K562 (cell line): ENCODE results near the gene ACSS2. TPM values are rescaled to one million over a fixed set of nuclear protein-coding genes. Genes with fewer than 3 reads are reported as not detected.

ENCODE experiments used
- ATAC-seq: fragments of 200-7000 bp; cut with Tn5 transposase; 3 replicates; pipeline ENCODE4 v1.9.1; 2020; ENCODE audit warnings: moderate library complexity
- BruUV-seq: library from RNA; stranded (reverse); fragments of 400-500 nt; replicated peaks from 2 replicates; lab custom pipeline; 2021; lab: Mats Ljungman, UMichigan
- CTCF ChIA-PET: fragments of 300-600 bp; formaldehyde crosslinking; extraction: SDS; loops from one replicate; lab custom pipeline; 2021; ENCODE audit warnings: low intra/inter-chr PET ratio; lab: Yijun Ruan, JAX
- POLR2A ChIA-PET: fragments of 300-600, 350-650 bp; sonication (Branson Sonifier 250); formaldehyde crosslinking; extraction: SDS; loops from one replicate; lab custom pipeline; 2021; ENCODE audit warnings: antibody characterized with exemption, inconsistent platforms; lab: Yijun Ruan, JAX
- DNase-seq, 4 experiments: peaks; one replicate each; pipeline versions ENCODE4 v3.0.0 to v3.0.0-alpha.2; 2011 to 2018; ENCODE audit warnings: low spot score in 3 of 4, mixed read lengths in 3 of 4; ENCODE audit errors: extremely low read depth in 1 of 4
- FAIRE-seq: peaks from 2 replicates; lab custom pipeline; 2011; peaks lifted over from hg19 to GRCh38; lab: Jason Lieb, UNC
- H2AFZ ChIP-seq: 2 replicates; pipeline ENCODE4 v1.6.0; 2011; ENCODE audit warnings: low read depth, low read length, control low read depth, inconsistent platforms
- H3K27ac ChIP-seq: fragments of 200-600 bp; 3 replicates; pipeline ENCODE4 v1.8.0; 2011; ENCODE audit warnings: low read depth, mild to moderate bottlenecking, control low read depth, inconsistent platforms, low read length, moderate library complexity, mixed read lengths; ENCODE audit errors: extremely low read depth
- H3K27me3 ChIP-seq, 2 experiments: fragments of 300-600 bp in 1 of 2; 2 replicates in 1 of 2; 3 replicates in 1 of 2; pipeline versions ENCODE4 v1.6.0 to v1.8.0; 2011; ENCODE audit warnings: inconsistent platforms in 2 of 2, low read length in 2 of 2, mild to moderate bottlenecking in 1 of 2, mixed read lengths in 1 of 2, moderate library complexity in 1 of 2; ENCODE audit not compliant: control insufficient read depth in 2 of 2, insufficient read depth in 2 of 2
- H3K36me3 ChIP-seq: fragments of 300-600 bp; 3 replicates; pipeline ENCODE4 v1.8.0; 2011; ENCODE audit warnings: mild to moderate bottlenecking, low read length, inconsistent platforms; ENCODE audit not compliant: control insufficient read depth, insufficient read depth
- H3K4me1 ChIP-seq, 2 experiments: fragments of 200-600 bp in 1 of 2; replicated peaks in 1 of 2; 2 replicates in 1 of 2; 3 replicates in 1 of 2; pipeline versions ENCODE4 v1.5.1 to v1.8.0; 2011; ENCODE audit warnings: inconsistent platforms in 2 of 2, low read length in 2 of 2, mild to moderate bottlenecking in 1 of 2, mixed read lengths in 1 of 2, moderate library complexity in 1 of 2; ENCODE audit not compliant: control insufficient read depth in 2 of 2, insufficient read depth in 2 of 2
- H3K4me2 ChIP-seq: 2 replicates; pipeline ENCODE4 v1.6.1; 2011; ENCODE audit warnings: low read length, control low read depth, inconsistent platforms, mixed read lengths; ENCODE audit not compliant: insufficient read depth
- H3K4me3 ChIP-seq: fragments of 200-600 bp; sonication (generic), shearing (Covaris generic); 2 replicates; pipeline ENCODE4 v1.5.1; 2016; ENCODE audit warnings: control low read depth, inconsistent platforms
- H3K79me2 ChIP-seq: fragments of 200-600 bp; 3 replicates; pipeline ENCODE4 v1.8.0; 2011; ENCODE audit warnings: low read length, inconsistent platforms; ENCODE audit not compliant: control insufficient read depth, insufficient read depth
- H3K9ac ChIP-seq, 2 experiments: 2 replicates each; pipeline versions ENCODE4 v1.6.0 to v1.6.1; 2011; ENCODE audit warnings: low read depth in 2 of 2, low read length in 2 of 2, control low read depth in 1 of 2, inconsistent platforms in 1 of 2, mild to moderate bottlenecking in 1 of 2, mixed read lengths in 1 of 2; ENCODE audit not compliant: insufficient read depth in 1 of 2
- H3K9me1 ChIP-seq: one replicate; pipeline ENCODE4 v1.6.0; 2011; ENCODE audit warnings: inconsistent platforms, mild to moderate bottlenecking, low read length, moderate library complexity; ENCODE audit not compliant: control insufficient read depth, insufficient read depth
- H3K9me3 ChIP-seq: replicated peaks from 2 replicates; pipeline ENCODE4 v1.5.1; 2011; ENCODE audit warnings: low read depth, low read length, inconsistent platforms; ENCODE audit not compliant: control insufficient read depth, insufficient read depth
- H4K20me1 ChIP-seq: replicated peaks from 2 replicates; pipeline ENCODE4 v1.6.1; 2011; ENCODE audit warnings: low read length, inconsistent platforms, mixed read lengths; ENCODE audit not compliant: control insufficient read depth, insufficient read depth
- CTCF ChIP-seq, 3 experiments: IDR thresholded peaks in 2 of 3; conservative IDR thresholded peaks in 1 of 3; 2 replicates each; pipeline ENCODE4 v1.5.1; 2011 to 2012; ENCODE audit warnings: low read length in 3 of 3, mild to moderate bottlenecking in 3 of 3, control low read depth in 2 of 3, improper control_type of control experiment in 1 of 3, inconsistent platforms in 1 of 3, low read depth in 1 of 3, mixed read lengths in 1 of 3, moderate library complexity in 1 of 3; ENCODE audit not compliant: insufficient read depth in 2 of 3
- LARP7 ChIP-seq: fragments of 450-650 bp; IDR thresholded peaks from 2 replicates; pipeline ENCODE4 v1.6.1; 2016
- ZKSCAN1 ChIP-seq: fragments of 150-350 bp; IDR thresholded peaks from 2 replicates; pipeline ENCODE4 v1.6.1; 2016; ENCODE audit warnings: low read depth, low read length
- WGBS: fragments of 100-300 bp; shearing (Covaris generic); methylation state at CpG from one replicate; pipeline ENCODE4 v1.1.6; 2016; ENCODE audit warnings: low coverage, mixed read lengths; ENCODE audit not compliant: insufficient coverage; ENCODE audit errors: missing lambda C conversion rate; 5-methylcytosine and 5-hydroxymethylcytosine counted together
- in situ Hi-C: fragments of 300-500 bp; cut with MboI; formaldehyde crosslinking; loops from 4 replicates; pipeline ENCODE4 v1.15.0; 2018; ENCODE audit warnings: inconsistent platforms, mixed read lengths
- intact Hi-C: fragments of 100-400 bp; cut with micrococcal nuclease; formaldehyde crosslinking; loops from 2 replicates; pipeline ENCODE4 v1.14.2; 2022
- polyA plus RNA-seq, 8 experiments: library from polyadenylated mRNA; depleted of rRNA in 4 of 8; stranded (reverse) in 5 of 8; unstranded in 3 of 8; fragments of >200 nt; fragmentation: Nextera tagmentation in 2 of 8; fragmentation: Illumina TruSeq in 1 of 8; extraction: Ambion mirVana in 2 of 8; extraction: Trizol in 1 of 8; gene quantifications; 2 replicates each; pipeline versions ENCODE4 v1.2.1 to v1.2.3, GENCODE V29; 2011 to 2014; ENCODE audit warnings: inconsistent platforms in 1 of 8, missing spikeins in 1 of 8
- total RNA-seq, 7 experiments: library from RNA; depleted of rRNA in 6 of 7; stranded (reverse); fragments of >200 nt in 6 of 7; fragmentation: Illumina TruSeq in 2 of 7; extraction: Trizol in 2 of 7; gene quantifications; 2 replicates each; pipeline versions ENCODE4 v1.2.1 to v1.2.3, GENCODE V29; 2011 to 2021; ENCODE audit warnings: low replicate concordance in 1 of 7

Gene ACSS2
- total and polyA plus RNA-seq, 9 of the 15 experiments (the other 6 are each of a cell fraction or from before 2014, with no cell fraction given) = 21.9 to 246 (median 66.2) TPM

- DNase-seq (peak in 2 of 4 experiments; percentile 17 to 33), ATAC-seq (no peak), FAIRE-seq (no peak)
- no peak overlapping the region for H3K4me2 ChIP-seq
- no peaks in the 10 kb centered on the region for H3K9me1 ChIP-seq
- intact Hi-C loops (no loop called here), in situ Hi-C loops (no loop called here)
- peaks cover 12% of the 10 kb centered on the region for H3K79me2 ChIP-seq
- H3K4me3 ChIP-seq = no peak overlapping the region
- no peak overlapping the region for H3K9ac ChIP-seq
- peak overlapping the region; percentile 49; the same call in 1 of the 2 replicates for H2AFZ ChIP-seq
- 22% methylated on average over 3 of the region's 3 CpGs for WGBS
- peaks cover 15% of the 10 kb centered on the region in 2 experiments; a peak in 4 of 5 replicates for H3K4me1 ChIP-seq
- H3K36me3 ChIP-seq = no peaks in the 10 kb centered on the region
- TF ChIP-seq LARP7 = no peak
- 0 out of 2 replicates have a peak, but pooled peaks have one; percentile 18 for TF ChIP-seq ZKSCAN1
- TF ChIP-seq CTCF (IDR thresholded peaks at IDR 0.05 in 2 of 3, conservative IDR thresholded peaks at IDR 0.05 in 1 of 3; ENCODE audit: insufficient read depth in 2 of 3, low read depth in 1 of 3, low read length in 3 of 3) = peak in 2 of 3 experiments; percentile 7 to 19; a peak in 1 of 6 replicates
- no peaks in the 10 kb centered on the region for H3K9me3 ChIP-seq
- ChIA-PET CTCF (no interaction called here), POLR2A (no interaction called here)
- no peaks in the 10 kb centered on the region for H3K27me3 ChIP-seq
- peaks cover 7% of the 10 kb centered on the region; the same call in 1 of the 2 replicates for H4K20me1 ChIP-seq
- BruUV-seq = no TSS peak
- H3K27ac ChIP-seq = no peak overlapping the region
Observed at GRCh38 chr20:34829191-34829590, 47.2 kb upstream of the ACSS2 start.
